LNCaP clone FGC (cell line): ENCODE data around the gene SLC35A2.

ENCODE experiments used
- DNase-seq: peaks from one replicate; pipeline ENCODE4 v3.0.0-alpha.2; 2011; ENCODE audit warnings: low read depth
- H3K4me3 ChIP-seq: 2 replicates; pipeline ENCODE4 v1.5.1; 2011; ENCODE audit warnings: mild to moderate bottlenecking, low read depth, low read length, control low read depth
- CTCF ChIP-seq: IDR thresholded peaks from 2 replicates; pipeline ENCODE4 v1.5.1; 2012; ENCODE audit warnings: mild to moderate bottlenecking; ENCODE audit not compliant: control insufficient read depth, insufficient read depth; ENCODE audit errors: extremely low read depth

SLC35A2 gene

DNA sequence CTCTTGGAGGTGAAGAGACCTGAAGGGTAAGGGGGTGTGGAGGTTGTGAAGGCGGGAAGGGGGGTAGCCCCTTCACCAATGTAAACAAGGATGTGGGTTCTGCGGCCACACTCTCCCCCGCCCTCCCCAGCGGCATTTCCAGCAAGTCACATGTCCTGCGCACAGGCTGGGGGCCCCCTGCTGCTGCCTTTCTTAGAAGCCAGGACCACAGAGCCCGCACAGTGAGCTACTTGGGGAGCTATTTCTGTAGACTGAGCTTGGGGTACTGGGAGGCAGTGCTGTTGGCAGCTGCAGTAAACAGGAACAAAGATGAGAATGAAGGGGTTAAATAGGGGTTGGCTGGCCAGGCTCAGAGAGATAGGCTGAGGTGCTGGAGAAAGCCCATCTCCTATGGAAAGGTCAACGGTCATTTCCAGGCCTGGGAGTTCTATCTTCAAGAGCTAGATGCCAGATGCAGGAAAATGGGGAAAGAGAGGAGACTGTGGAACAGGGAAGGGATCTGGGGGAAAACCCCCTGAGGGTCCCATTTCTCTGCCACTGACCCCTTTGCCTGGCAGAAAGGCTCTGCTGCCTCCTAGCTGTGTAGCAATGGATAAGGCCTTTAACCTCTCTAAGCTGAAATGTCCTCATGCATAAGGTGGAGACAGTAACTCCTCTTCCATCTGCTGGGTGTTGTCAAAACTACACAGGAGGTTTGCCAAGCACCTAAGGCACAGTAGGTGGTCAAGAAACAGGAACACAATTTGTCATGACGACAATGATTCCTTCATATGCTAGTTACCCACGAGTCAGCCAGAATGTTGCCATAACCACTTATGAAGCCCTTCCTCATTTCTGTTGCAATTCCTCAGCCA, 25.8 kb upstream of the SLC35A2 start:
- no peak for TF ChIP-seq CTCF
- no peak overlapping the region for H3K4me3 ChIP-seq
- no peak for DNase-seq

DNA sequence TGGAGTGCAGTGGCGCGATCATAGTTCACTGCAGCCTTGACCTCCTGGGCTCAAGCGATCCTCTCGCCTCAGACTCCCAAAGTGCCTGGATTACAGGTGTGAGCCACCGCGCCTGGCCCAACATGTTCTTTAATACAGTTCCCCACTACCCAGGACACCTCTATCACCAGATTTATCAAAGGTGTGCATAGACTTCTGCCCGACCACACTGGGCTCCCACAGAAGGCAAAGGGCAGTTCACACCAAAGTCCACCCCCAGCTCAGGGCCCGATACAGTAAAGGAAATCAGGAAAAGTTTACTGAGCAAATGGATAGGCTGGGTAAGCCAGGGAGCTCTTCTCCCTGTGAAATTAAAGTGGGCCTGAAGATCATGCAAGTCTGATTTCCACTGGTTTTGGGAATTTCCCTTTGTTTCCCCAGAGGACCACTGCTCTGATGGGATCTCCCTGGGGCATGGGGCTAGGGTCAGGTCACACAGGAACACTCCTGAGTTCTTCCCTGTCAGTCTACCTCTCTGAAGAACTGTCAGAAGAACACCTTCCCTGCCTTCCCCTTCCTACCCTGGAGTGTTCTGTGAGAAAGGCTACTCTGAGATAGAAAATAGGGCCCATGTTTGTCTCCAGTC, 25.1 kb upstream of the SLC35A2 start:
- no peak overlapping the region for H3K4me3 ChIP-seq
- DNase-seq = no peak
- TF ChIP-seq CTCF = no peak

DNA sequence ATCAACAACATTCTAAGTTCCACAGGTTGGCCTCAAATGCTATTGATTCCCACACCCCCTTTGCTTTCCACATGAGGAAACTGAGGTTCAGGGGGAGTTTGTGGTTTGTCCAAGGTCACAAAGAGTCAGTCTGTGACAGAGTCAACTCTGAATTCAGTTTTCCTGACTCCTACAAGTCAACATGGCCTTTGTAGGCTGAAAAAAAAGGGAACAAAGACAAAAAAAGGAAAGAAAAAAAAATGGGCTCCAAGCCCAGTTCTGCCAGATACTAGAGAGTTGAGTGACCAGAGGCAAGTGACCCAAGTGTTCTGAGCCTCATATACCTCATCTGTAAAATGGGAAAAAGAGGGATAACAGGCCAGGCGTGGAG, 23.8 kb upstream of the SLC35A2 start:
- no peak for DNase-seq
- no peak for TF ChIP-seq CTCF
- no peak overlapping the region for H3K4me3 ChIP-seq

DNA sequence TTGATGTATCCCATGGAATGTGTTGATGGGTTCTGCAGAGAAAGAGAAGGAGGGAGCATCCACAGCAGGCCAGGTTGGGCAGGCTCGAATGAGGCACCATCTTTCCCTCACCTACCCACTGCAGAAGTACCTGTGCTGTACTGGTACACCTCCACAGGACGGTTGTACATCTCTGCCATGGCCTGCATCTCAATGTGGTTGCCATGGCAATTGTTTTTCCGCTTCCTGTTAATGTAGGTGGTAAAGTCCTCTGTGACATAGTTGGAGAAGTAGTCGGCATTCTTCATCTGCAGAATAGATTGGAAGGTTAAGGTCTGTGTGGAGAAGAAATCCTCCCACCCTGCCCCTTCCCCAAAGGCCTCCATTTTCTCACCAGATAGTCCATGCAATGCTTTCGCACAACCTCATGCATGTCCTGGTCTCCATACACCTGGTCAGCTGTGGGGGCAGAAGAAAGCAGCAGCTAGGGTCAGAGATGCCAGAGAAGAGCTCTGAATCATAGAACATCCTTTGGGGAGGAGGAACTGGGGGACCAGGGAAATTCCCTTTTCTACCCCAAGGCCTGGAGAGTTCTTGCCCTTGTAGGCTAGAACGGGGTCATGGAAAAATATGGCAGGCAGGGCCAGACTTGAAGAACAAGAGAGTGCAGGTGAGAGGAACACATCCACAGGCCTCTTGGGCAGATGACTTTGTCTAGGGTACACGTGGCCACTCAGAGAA, 23.3 kb upstream of the SLC35A2 start:
- H3K4me3 ChIP-seq = no peak overlapping the region
- no peak for DNase-seq
- TF ChIP-seq CTCF = no peak

DNA sequence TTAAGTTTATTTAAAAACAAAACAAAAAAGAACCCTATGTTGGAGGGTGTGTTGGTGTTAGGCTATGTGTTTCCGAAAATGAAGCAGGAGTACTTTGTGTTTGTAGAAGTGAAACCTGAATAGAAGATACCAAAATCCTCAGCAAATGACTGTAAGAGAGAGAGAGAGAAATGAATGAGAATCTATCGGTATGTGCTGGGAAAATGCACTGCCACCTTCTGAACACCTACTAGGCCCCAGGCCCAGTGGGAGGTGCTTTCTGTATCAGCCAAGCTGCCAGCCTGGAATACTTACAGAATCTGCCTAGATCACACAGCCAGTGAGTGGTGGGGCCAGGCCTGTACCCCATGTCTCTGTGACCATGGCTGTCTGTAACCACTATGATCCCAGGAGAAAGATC, 22.3 kb upstream of the SLC35A2 start:
- no peak overlapping the region for H3K4me3 ChIP-seq
- no peak for DNase-seq
- TF ChIP-seq CTCF = no peak

- DNase-seq = no peak
- no peak for TF ChIP-seq CTCF
- no peak overlapping the region for H3K4me3 ChIP-seq
Measured at GRCh38 chrX:48927736-48928382, 16.4 kb upstream of the SLC35A2 start.
